ENCODE results near the gene PCSK4.

DNA sequence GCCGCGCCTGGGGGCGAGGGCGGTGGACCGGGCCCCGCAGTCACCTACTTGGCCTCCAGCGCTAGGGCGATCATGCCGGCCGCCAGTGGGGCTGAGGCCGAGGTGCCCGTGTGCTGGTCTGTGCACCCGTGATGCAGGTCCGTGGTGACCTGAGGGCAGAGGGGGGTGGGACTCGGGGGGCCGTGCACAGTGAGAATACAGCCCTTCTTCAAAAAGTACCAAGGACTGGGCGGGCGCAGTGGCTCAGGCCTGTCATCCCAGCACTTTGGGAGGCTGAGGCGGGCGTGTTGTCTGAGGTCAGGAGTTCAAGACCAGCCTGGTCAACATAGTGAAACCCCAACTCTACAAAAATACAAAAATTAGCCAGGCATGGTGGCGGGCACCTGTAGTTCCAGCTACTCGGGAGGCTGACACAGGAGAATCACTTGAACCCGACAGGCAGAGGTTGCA, 6.1 kb downstream of the PCSK4 start:
- TF ChIP-seq POLR2AphosphoS5 (IDR thresholded peaks at IDR 0.05; ENCODE audit: low read depth, low read length), result no peak
- no peak for TF ChIP-seq CTCF (IDR thresholded peaks at IDR 0.05)

Data from Panc1 (cell line).